AG09309 (cell line): ENCODE measurements around the gene SND1.

Experiments used
- DNase-seq: peaks from one replicate; pipeline ENCODE4 v3.0.0-alpha.2; 2010; ENCODE audit warnings: low read depth
- H3K4me3 ChIP-seq: 2 replicates; pipeline ENCODE4 v1.5.1; 2011; ENCODE audit warnings: mild to moderate bottlenecking, low read depth, low read length, moderate library complexity; ENCODE audit not compliant: control insufficient read depth
- CTCF ChIP-seq: IDR thresholded peaks from 2 replicates; pipeline ENCODE4 v1.5.1; 2011; ENCODE audit warnings: mild to moderate bottlenecking, low read depth, low read length, inconsistent platforms; ENCODE audit not compliant: insufficient read depth, control insufficient read depth; ENCODE audit errors: missing control alignments

Gene SND1

GRCh38 chr7:128069373-128070364 lies 417.7 kb downstream of the SND1 start:
- no peak for TF ChIP-seq CTCF
- DNase-seq: no peak
- H3K4me3 ChIP-seq: no peak overlapping the region

DNA sequence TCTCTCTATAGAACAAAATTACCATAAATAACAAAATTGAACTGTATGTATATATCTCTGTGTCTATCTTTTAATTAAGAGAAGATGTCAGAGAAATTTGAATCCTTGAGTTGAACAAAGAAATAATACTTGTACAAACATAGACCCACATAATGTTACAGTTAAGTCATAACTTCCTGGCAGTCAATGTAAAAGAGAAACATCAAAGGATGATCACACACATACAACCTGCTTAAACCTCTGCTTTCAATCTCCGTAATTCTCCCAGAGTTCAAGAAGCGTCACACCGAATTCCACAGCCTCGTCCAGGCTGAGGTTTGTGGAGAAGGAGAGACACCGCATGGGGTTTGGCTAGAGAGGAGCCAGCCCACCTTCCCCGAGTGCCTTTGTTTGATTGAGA lies 419.4 kb downstream of the SND1 start:
- H3K4me3 ChIP-seq: no peak overlapping the region
- no peak for TF ChIP-seq CTCF

DNA sequence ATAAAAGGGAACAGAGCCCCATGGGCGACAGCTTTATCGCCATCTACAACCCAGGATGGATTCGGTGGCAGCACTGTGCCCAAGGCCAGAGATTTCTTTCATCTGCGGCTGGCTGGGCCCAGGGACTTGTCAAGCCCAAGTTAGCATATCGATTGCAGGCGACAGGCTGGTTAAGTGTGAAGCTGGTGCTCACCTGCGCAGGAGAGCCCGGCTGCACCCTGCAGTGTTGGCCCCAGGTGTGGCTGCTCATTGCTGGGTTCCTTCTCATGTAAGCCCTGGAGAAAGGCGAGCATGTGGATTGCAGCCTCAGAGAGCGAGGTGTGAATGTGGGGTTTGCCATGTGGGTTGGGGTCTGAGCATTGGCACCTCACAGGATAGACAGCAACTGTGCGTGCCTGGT lies 419.8 kb downstream of the SND1 start:
- TF ChIP-seq CTCF: no peak
- DNase-seq: no peak
- no peak overlapping the region for H3K4me3 ChIP-seq

More for the DNA sequence above, 419.4 kb downstream of the SND1 start:
- DNase-seq: no peak

GRCh38 chr7:128073671-128074310 lies 421.8 kb downstream of the SND1 start:
- no peak overlapping the region for H3K4me3 ChIP-seq
- no peak for DNase-seq
- TF ChIP-seq CTCF: no peak

- H3K4me3 ChIP-seq: no peak overlapping the region
- DNase-seq: no peak
- no peak for TF ChIP-seq CTCF
These were observed 422.3 kb downstream of the SND1 start for GRCh38 chr7:128074336-128074735.

- DNase-seq: no peak
- no peak overlapping the region for H3K4me3 ChIP-seq
- no peak for TF ChIP-seq CTCF
These were observed 422.7 kb downstream of the SND1 start for GRCh38 chr7:128074736-128075135.
